ENCODE measurements around the gene GGCT.

Gene GGCT

DNA sequence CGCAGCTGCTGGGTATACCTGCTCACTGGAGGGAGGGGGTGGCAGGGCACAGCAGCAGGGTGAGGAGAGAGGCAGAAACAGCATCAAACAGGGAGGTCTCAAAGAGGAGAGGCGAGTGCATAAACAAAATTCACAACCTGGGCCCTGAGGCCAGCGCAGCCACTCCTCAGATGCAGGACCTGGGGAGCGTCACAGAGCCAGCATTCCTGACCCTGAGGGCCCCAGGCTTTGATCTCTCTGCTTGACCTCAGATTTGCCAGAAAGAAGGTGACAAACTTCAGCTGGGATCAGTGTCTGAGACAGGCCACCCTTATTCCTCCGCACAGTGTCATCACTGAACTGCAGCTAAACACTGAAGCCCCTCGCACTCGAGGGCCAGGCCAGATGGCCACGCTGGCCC lies 51.6 kb downstream of the GGCT start:
- Histone ChIP-seq H3K4me3 (replicated peaks; ENCODE audit: insufficient read depth, low read length) (no peak overlapping the region), H3K27me3 (ENCODE audit: insufficient read depth, poor library complexity, severe bottlenecking) (no peaks in the 10 kb centered on the region), H3K27ac (replicated peaks) (no peak overlapping the region)
- TF ChIP-seq, protein P1, sequence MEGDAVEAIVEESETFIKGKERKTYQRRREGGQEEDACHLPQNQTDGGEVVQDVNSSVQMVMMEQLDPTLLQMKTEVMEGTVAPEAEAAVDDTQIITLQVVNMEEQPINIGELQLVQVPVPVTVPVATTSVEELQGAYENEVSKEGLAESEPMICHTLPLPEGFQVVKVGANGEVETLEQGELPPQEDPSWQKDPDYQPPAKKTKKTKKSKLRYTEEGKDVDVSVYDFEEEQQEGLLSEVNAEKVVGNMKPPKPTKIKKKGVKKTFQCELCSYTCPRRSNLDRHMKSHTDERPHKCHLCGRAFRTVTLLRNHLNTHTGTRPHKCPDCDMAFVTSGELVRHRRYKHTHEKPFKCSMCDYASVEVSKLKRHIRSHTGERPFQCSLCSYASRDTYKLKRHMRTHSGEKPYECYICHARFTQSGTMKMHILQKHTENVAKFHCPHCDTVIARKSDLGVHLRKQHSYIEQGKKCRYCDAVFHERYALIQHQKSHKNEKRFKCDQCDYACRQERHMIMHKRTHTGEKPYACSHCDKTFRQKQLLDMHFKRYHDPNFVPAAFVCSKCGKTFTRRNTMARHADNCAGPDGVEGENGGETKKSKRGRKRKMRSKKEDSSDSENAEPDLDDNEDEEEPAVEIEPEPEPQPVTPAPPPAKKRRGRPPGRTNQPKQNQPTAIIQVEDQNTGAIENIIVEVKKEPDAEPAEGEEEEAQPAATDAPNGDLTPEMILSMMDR (IDR thresholded peaks at IDR 0.05; ENCODE audit: insufficient read depth, low read length): no peak
- TF ChIP-seq POLR2AphosphoS5 (IDR thresholded peaks at IDR 0.05; ENCODE audit: low read depth) (no peak), SPI1 (IDR thresholded peaks at IDR 0.05; ENCODE audit: borderline replicate concordance, low read depth) (no peak), GABPA (IDR thresholded peaks at IDR 0.05; ENCODE audit: low read depth) (no peak)
- TF ChIP-seq, protein P2, sequence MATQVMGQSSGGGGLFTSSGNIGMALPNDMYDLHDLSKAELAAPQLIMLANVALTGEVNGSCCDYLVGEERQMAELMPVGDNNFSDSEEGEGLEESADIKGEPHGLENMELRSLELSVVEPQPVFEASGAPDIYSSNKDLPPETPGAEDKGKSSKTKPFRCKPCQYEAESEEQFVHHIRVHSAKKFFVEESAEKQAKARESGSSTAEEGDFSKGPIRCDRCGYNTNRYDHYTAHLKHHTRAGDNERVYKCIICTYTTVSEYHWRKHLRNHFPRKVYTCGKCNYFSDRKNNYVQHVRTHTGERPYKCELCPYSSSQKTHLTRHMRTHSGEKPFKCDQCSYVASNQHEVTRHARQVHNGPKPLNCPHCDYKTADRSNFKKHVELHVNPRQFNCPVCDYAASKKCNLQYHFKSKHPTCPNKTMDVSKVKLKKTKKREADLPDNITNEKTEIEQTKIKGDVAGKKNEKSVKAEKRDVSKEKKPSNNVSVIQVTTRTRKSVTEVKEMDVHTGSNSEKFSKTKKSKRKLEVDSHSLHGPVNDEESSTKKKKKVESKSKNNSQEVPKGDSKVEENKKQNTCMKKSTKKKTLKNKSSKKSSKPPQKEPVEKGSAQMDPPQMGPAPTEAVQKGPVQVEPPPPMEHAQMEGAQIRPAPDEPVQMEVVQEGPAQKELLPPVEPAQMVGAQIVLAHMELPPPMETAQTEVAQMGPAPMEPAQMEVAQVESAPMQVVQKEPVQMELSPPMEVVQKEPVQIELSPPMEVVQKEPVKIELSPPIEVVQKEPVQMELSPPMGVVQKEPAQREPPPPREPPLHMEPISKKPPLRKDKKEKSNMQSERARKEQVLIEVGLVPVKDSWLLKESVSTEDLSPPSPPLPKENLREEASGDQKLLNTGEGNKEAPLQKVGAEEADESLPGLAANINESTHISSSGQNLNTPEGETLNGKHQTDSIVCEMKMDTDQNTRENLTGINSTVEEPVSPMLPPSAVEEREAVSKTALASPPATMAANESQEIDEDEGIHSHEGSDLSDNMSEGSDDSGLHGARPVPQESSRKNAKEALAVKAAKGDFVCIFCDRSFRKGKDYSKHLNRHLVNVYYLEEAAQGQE (IDR thresholded peaks at IDR 0.05; ENCODE audit: insufficient replicate concordance, low read depth): no peak
- DNase-seq (ENCODE audit: low read depth in 1 of 2, low spot score in 1 of 2): no peak

DNA sequence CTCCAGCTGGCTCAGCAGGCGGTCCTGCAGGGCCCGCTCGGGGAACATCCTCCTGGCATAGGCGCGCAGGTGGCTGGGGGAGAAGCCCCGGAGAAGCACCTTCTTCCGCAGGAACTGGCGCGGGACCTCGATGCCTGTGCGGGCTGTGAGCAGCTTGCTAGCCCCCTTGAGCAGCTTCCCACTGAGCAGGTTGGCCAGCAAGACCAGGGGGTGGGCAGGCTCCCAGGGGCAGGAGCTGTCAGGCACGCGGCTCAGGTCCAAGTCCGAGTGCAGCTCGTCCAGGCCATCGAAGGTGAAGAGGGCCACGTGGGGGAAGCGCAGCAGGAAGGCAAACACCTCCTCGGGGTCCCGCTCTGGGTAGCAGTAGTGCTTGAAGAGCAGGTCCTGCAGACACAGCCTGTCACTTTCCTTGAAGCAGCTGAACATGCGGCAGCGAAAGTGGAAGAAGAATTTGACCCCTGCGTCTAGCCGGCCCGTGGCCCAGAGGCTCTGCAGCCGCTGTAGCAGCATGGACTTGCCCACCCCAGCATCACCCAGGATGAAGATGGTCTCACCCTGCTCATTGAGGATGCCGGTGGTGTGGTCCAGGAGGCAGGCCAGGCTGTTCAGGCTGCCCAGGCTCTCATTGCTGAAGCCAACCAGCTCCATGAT lies 52.2 kb downstream of the GGCT start:
- H3K27me3 ChIP-seq (ENCODE audit: insufficient read depth, poor library complexity, severe bottlenecking): no peaks in the 10 kb centered on the region
- H3K4me3 ChIP-seq (replicated peaks; ENCODE audit: insufficient read depth, low read length): no peak overlapping the region
- TF ChIP-seq, protein P1 (IDR thresholded peaks at IDR 0.05; ENCODE audit: insufficient read depth, low read length): no peak
- TF ChIP-seq, protein P2 (IDR thresholded peaks at IDR 0.05; ENCODE audit: insufficient replicate concordance, low read depth): no peak
- no peak overlapping the region for H3K27ac ChIP-seq (replicated peaks)
- DNase-seq (ENCODE audit: low read depth in 1 of 2, low spot score in 1 of 2): no peak

DNA sequence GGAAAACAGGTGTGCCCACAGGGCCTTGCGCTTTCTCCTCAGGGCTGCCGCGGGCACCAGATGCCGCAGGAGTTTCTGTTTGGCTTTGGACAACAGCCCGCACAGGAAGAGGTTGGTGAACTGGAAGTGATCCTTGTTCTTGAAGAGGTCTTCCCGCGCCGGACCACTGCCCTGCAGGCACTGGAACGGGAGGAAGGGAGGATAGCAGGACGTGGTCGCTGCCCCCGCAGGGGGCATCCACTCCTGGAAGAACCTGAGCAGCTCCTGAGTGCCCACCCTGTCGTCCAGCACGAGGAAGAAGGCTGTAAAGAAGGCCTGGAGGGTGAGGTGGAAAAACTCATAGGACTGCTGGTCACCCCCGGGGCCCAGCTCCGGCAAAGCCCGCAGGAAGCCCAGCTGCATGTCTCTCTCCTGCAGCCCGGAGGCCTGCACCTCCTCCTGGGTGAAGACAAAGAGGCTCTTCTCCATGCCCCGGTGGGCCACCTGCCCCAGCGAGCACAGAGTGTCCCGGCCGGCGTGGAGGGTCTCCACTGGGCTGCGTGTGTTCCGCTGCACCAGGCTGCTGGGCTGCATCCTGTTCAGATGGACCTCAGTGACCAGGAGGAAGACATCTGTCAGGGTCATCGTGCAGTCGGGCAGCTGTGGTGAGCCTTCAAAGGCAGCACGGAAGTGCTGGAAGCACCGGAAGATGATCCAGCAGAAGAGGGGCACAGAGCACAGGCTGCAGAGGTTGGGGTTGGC lies 52.9 kb downstream of the GGCT start:
- no peak for DNase-seq (ENCODE audit: low read depth in 1 of 2, low spot score in 1 of 2)
- TF ChIP-seq POLR2AphosphoS5 (IDR thresholded peaks at IDR 0.05; ENCODE audit: low read depth) (no peak), GABPA (IDR thresholded peaks at IDR 0.05; ENCODE audit: low read depth) (no peak), SPI1 (IDR thresholded peaks at IDR 0.05; ENCODE audit: borderline replicate concordance, low read depth) (no peak)
- TF ChIP-seq, protein P2 (IDR thresholded peaks at IDR 0.05; ENCODE audit: insufficient replicate concordance, low read depth): no peak
- TF ChIP-seq, protein P1 (IDR thresholded peaks at IDR 0.05; ENCODE audit: insufficient read depth, low read length): no peak
- Histone ChIP-seq H3K27ac (replicated peaks) (no peak overlapping the region), H3K4me3 (replicated peaks; ENCODE audit: insufficient read depth, low read length) (no peak overlapping the region), H3K27me3 (ENCODE audit: insufficient read depth, poor library complexity, severe bottlenecking) (no peaks in the 10 kb centered on the region)

Measured in HL-60 (cell line).